Measurements from ENCODE around the gene PLXDC1. TPM values are rescaled to one million over a fixed set of nuclear protein-coding genes. Genes with fewer than 3 reads are reported as not detected.
"Not testable (repeated sequence)": the region's sequence is repeated elsewhere in the genome, so short reads cannot be mapped to it uniquely, and the experiment has no call there.

The PLXDC1 gene
- total and polyA plus RNA-seq, 2 of the 13 experiments (the other 11 are each of a cell fraction or from before 2014, with no cell fraction given) = not detected

DNA sequence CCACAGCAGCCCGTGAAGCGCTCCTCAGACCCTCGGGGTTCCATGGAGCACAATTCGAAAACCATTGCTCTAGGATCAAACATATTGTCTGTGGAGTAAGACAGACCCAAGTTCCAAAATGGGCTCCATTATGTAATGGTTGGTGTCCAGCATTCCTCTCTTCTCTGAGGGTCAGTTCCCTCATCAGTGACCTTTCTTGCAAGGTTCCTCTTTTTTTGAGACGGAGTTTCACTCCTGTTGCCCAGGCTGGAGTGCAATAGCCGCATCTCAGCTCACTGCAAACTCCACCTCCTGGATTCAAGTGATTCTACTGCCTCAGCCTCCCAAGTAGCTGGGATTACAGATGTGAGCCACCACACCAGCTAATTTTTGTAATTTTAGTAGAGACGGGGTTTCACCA lies 28.4 kb downstream of the PLXDC1 start:
- no peak overlapping the region for H3K9ac ChIP-seq (ENCODE audit: insufficient read depth, low read depth, low read length)
- DNase-seq (ENCODE audit: low spot score) = no peak
- BruUV-seq (replicated peaks) = no TSS peak
- no peak for ATAC-seq
- FAIRE-seq = no peak
- WGBS (ENCODE audit: low lambda C conversion rate) = 47% methylated on average over 7 of the region's 7 CpGs
- TF ChIP-seq, protein P1, sequence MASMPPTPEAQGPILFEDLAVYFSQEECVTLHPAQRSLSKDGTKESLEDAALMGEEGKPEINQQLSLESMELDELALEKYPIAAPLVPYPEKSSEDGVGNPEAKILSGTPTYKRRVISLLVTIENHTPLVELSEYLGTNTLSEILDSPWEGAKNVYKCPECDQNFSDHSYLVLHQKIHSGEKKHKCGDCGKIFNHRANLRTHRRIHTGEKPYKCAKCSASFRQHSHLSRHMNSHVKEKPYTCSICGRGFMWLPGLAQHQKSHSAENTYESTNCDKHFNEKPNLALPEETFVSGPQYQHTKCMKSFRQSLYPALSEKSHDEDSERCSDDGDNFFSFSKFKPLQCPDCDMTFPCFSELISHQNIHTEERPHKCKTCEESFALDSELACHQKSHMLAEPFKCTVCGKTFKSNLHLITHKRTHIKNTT (CRISPR knock-in tag; IDR thresholded peaks at IDR 0.05) = no peak
- no peak for TF ChIP-seq ZNF780A (CRISPR knock-in tag; IDR thresholded peaks at IDR 0.05)
- TF ChIP-seq ZKSCAN5 (CRISPR knock-in tag; IDR thresholded peaks at IDR 0.05) = no peak
- TF ChIP-seq, protein P2, sequence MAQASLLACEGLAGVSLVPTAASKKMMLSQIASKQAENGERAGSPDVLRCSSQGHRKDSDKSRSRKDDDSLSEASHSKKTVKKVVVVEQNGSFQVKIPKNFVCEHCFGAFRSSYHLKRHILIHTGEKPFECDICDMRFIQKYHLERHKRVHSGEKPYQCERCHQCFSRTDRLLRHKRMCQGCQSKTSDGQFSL (CRISPR knock-in tag; IDR thresholded peaks at IDR 0.05) = no peak
- TF ChIP-seq, protein P3, sequence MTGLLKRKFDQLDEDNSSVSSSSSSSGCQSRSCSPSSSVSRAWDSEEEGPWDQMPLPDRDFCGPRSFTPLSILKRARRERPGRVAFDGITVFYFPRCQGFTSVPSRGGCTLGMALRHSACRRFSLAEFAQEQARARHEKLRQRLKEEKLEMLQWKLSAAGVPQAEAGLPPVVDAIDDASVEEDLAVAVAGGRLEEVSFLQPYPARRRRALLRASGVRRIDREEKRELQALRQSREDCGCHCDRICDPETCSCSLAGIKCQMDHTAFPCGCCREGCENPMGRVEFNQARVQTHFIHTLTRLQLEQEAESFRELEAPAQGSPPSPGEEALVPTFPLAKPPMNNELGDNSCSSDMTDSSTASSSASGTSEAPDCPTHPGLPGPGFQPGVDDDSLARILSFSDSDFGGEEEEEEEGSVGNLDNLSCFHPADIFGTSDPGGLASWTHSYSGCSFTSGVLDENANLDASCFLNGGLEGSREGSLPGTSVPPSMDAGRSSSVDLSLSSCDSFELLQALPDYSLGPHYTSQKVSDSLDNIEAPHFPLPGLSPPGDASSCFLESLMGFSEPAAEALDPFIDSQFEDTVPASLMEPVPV (CRISPR knock-in tag; IDR thresholded peaks at IDR 0.05) = no peak
- no peak for TF ChIP-seq ZSCAN29 (CRISPR knock-in tag; conservative IDR thresholded peaks at IDR 0.05)
- TF ChIP-seq RBM22 (optimal IDR thresholded peaks at IDR 0.05; ENCODE audit: low read length) = no peak
- TF ChIP-seq, protein P4, sequence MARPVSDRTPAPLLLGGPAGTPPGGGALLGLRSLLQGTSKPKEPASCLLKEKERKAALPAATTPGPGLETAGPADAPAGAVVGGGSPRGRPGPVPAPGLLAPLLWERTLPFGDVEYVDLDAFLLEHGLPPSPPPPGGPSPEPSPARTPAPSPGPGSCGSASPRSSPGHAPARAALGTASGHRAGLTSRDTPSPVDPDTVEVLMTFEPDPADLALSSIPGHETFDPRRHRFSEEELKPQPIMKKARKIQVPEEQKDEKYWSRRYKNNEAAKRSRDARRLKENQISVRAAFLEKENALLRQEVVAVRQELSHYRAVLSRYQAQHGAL (CRISPR knock-in tag; IDR thresholded peaks at IDR 0.05; ENCODE audit: not compliant biosample characterization) = no peak
- no peak for TF ChIP-seq ZNF329 (CRISPR knock-in tag; IDR thresholded peaks at IDR 0.05; ENCODE audit: low read depth)
- no peaks in the 10 kb centered on the region for H3K9me3 ChIP-seq (ENCODE audit: low read length)
- no peaks in the 10 kb centered on the region for H3K79me2 ChIP-seq (ENCODE audit: insufficient read depth, low read length)
- H3K27me3 ChIP-seq (ENCODE audit: control insufficient read depth in 1 of 2, insufficient read depth in 2 of 2, low read length in 2 of 2) = peaks cover 2 to 16% of the 10 kb centered on the region in 2 experiments; a peak in 4 of 5 replicates
- H3K36me3 ChIP-seq (replicated peaks in 1 of 2; ENCODE audit: control insufficient read depth in 1 of 2, insufficient read depth in 2 of 2, low read length in 2 of 2) = no peaks in the 10 kb centered on the region
- CTCF ChIA-PET (ENCODE audit: low intra/inter-chr PET ratio, low total read pairs) = no interaction called here
- in situ Hi-C loops (cut with HindIII; ENCODE audit: extremely low pct_ligation_motif_present, low pct_unique_long_range_greater_than_20kb) = no loop called here
- no peaks in the 10 kb centered on the region for H4K20me1 ChIP-seq (ENCODE audit: insufficient read depth, low read length)
- no peak overlapping the region for H3K4me3 ChIP-seq (replicated peaks in 1 of 3; ENCODE audit: insufficient read depth in 1 of 3, low read depth in 2 of 3, low read length in 3 of 3)
- no peaks in the 10 kb centered on the region for H3K4me1 ChIP-seq (ENCODE audit: insufficient read depth, low read length)
- intact Hi-C loops (cut with micrococcal nuclease; ENCODE audit: unreplicated experiment) = no loop called here
- POLR2A ChIA-PET = no interaction called here
- H2AFZ ChIP-seq (ENCODE audit: low read length) = no peak overlapping the region
- no peak overlapping the region for H3K27ac ChIP-seq (ENCODE audit: extremely low read length, insufficient read depth, low read length)
- H3K4me2 ChIP-seq (ENCODE audit: low read depth, low read length) = no peak overlapping the region

DNA sequence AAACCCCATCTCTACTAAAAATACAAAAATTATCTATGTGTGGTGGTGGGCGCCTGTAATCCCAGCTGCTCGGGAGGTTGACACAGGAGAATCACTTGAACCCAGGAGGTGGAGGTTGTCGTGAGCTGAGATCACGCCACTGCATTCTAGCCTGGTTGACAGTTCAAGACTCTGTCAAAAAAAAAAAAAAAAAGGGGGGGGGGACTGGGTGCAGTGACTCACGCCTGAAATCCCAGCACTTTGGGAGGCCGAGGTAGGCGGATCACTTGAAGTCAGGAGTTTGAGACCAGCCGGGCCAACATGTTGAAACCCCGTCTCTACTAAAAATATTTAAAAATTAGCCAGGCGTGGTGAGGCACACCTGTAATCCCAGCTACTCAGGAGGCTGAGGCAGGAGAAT lies 29.5 kb downstream of the PLXDC1 start:
- H3K4me2 ChIP-seq (ENCODE audit: low read depth, low read length); H2AFZ ChIP-seq (ENCODE audit: low read length); H3K36me3 ChIP-seq (replicated peaks in 1 of 2; ENCODE audit: control insufficient read depth in 1 of 2, insufficient read depth in 2 of 2, low read length in 2 of 2); BruUV-seq (replicated peaks); in situ Hi-C loops (cut with HindIII; ENCODE audit: extremely low pct_ligation_motif_present, low pct_unique_long_range_greater_than_20kb); POLR2A ChIA-PET; CTCF ChIA-PET (ENCODE audit: low intra/inter-chr PET ratio, low total read pairs); H3K9ac ChIP-seq (ENCODE audit: insufficient read depth, low read depth, low read length); H3K4me3 ChIP-seq (replicated peaks in 1 of 3; ENCODE audit: insufficient read depth in 1 of 3, low read depth in 2 of 3, low read length in 3 of 3); FAIRE-seq; DNase-seq (ENCODE audit: low spot score); H4K20me1 ChIP-seq (ENCODE audit: insufficient read depth, low read length); H3K4me1 ChIP-seq (ENCODE audit: insufficient read depth, low read length); H3K9me3 ChIP-seq (ENCODE audit: low read length); ATAC-seq; H3K27ac ChIP-seq (ENCODE audit: extremely low read length, insufficient read depth, low read length); intact Hi-C loops (cut with micrococcal nuclease; ENCODE audit: unreplicated experiment); H3K79me2 ChIP-seq (ENCODE audit: insufficient read depth, low read length): not testable (repeated sequence)
- peaks cover 2 to 21% of the 10 kb centered on the region in 2 experiments; a peak in 4 of 5 replicates for H3K27me3 ChIP-seq (ENCODE audit: control insufficient read depth in 1 of 2, insufficient read depth in 2 of 2, low read length in 2 of 2)
- 66% methylated on average over 10 of the region's 10 CpGs for WGBS (ENCODE audit: low lambda C conversion rate)
